HG03280 (cell line): ENCODE data around the gene CADM2.
A peak's percentile ranks its signal among the peaks of the same experiment; 100 is the strongest.
"Not testable (repeated sequence)": the region's sequence is repeated elsewhere in the genome, so short reads cannot be mapped to it uniquely, and the experiment has no call there.

Source experiments
- ATAC-seq: cut with Tn5 transposase; IDR thresholded peaks from one replicate; pipeline ENCODE4 v1.9.1; 2021; ENCODE audit warnings: mild to moderate bottlenecking, moderate library complexity; ENCODE audit not compliant: unreplicated experiment

The CADM2 gene

DNA sequence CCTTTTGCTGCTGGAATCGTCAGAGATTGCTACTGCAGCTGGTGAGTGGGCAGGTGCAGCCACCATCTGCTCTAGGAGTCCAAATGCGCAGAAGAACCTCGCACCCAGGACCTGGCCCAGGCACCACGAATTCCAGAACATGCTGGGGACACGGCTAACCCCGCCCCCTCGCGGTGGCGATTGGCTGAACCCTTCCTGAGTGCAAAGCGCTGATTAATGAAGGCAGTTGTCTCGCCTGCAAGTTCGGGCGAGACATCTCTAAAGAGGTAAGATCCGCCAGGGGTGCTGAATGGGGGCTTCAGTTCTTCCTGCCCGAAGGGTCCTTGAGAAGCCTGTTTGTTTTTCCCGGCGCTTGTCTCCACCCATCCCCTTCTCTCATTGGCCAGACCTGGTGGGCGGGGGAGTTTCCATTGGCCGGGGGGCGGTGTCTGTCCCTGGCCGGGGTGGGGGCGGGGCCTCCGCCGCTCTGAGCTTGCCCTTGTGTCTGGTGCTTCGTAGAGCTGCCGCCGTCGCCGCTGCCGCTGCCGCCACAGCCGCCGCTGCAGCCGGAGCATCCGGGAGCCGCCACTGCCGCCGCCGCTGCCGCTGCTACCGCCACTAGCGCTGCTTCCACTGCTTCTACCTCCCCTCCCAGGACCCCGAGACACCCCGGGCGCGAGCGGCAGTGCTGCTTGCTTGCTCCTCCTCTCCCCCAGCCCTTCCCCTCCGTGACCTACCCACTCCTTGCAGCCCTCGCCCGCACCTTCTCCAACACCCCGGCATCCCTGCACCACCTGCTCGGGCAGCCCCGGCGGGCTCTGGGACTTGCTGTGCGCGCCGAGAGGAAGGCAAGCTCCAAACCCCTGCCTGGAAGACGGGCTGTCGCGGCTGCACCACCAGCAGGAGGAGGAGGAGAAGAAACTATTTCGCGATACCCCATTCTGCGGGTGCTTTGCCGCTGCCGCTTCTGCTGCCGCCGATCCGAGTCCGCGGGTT is at the start of gene CADM2:
TSS of gene CADM2 (plus strand) at position 495 of the 975 bp plus-strand sequence.
- ATAC-seq, result peak; percentile 94

DNA sequence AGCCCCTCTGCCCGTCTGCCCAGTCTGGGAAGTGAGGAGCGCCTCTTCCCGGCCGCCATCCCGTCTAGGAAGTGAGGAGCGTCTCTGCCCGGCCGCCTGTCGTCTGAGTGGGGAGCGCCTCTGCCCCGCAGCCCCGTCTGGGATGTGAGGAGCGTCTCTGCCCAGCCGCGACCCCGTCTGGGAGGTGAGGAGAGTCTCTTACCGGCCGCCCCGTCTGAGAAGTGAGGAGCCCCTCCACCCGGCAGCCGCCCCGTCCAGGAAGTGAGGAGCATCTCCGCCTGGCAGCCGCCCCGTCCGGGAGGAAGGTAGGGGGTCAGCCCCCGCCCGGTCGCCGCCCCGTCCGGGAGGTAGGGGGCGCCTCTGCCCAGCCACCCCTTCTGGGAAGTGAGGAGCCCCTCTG is 40.2 kb upstream of the CADM2 start:
- ATAC-seq, result not testable (repeated sequence)

GRCh38 chr3:84922682-84923081 is 36.1 kb upstream of the CADM2 start:
- ATAC-seq, result no peak

- ATAC-seq, result no peak
Observed at GRCh38 chr3:84925571-84925970, 33.2 kb upstream of the CADM2 start.

DNA sequence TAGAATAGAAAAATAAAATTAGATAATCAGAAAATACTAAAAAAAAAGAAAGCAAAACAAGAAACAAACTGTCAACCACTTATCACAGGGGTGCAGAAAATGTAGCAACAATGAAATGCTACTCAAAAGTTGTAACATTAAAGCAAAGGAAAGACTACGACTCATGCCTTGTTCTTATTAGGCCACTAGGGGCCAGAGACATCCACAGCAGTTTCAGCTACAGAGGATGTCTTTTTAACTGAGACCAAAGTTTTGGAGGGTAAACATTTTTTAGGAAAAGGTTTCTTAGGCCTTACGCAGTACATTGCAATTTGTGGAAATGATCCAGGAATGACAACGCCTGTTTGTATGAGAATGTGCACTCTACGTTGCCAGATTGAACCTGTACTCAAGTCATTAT is 15.4 kb upstream of the CADM2 start:
- ATAC-seq, result no peak

GRCh38 chr3:84946240-84946639 is 12.5 kb upstream of the CADM2 start:
- no peak for ATAC-seq

GRCh38 chr3:84959470-84960271 is 882 bp downstream of the CADM2 start:
- no peak for ATAC-seq

- ATAC-seq, result no peak
Observed at GRCh38 chr3:84960581-84960980, 1.8 kb downstream of the CADM2 start.

DNA sequence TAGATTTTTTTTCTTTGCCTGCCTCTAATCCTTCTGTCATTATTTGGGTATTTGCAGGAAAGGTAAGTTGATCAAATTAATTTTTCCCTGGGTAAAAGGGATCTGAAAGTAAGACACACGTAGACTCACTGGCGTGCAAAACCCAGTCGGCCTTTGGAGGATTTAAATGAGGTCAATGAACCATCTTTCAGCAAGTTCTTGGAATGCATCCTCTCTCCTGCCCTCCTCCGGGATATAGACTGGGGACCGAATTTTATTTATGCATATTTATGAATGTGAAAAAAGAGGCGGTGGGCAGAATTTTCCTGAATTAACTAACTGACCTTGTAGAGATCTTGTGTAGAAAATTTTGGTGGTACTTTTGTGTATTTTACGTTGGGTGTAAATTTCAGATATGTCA is 2.2 kb downstream of the CADM2 start:
- no peak for ATAC-seq

- no peak for ATAC-seq
Observed at GRCh38 chr3:84961521-84962255, 2.9 kb downstream of the CADM2 start.

GRCh38 chr3:84962415-84962814 is 3.6 kb downstream of the CADM2 start:
- ATAC-seq, result no peak

- ATAC-seq, result no peak
Observed at GRCh38 chr3:84963137-84963536, 4.3 kb downstream of the CADM2 start.

DNA sequence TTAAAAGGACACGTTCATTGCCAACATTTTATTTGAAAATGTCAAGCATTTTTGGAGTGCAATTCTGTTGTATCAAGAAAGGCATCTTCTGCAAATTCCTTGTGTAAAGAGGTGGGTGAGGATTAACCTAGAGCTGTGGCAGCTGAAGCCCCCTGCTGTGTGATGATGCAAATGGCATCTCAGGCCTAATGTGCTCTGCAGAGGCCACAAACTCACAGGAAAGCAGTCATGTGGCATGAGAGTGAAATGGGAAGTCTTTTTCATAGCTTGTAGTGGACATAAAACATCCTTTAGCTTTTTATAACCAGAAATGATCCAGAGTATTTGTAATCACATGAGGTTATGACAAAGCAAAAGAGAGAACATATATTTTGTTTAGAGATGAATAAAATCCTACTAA is 6.4 kb downstream of the CADM2 start:
- no peak for ATAC-seq

- ATAC-seq, result no peak
Observed at GRCh38 chr3:84967767-84968581, 9.2 kb downstream of the CADM2 start.

- no peak for ATAC-seq
Observed at GRCh38 chr3:84968701-84969235, 10.0 kb downstream of the CADM2 start.

DNA sequence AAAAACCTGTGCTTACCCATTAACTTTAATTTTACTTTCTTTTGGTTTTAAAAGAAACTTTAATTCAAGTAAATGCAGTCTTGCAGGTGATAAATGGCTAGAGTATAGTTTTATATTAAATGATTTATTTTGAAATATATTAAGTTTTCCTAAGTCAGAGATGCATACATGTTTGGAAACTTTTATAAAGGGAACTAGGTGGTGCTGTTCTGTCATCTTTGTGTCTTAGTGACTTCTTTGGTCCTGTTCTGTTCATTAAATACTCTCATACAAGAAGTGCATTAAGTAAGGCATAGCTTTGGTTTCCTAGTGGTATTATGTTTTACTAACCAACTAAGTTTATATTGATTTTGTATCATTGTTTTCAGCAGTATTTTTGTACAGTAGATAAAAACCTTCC is 15.6 kb downstream of the CADM2 start:
- no peak for ATAC-seq

DNA sequence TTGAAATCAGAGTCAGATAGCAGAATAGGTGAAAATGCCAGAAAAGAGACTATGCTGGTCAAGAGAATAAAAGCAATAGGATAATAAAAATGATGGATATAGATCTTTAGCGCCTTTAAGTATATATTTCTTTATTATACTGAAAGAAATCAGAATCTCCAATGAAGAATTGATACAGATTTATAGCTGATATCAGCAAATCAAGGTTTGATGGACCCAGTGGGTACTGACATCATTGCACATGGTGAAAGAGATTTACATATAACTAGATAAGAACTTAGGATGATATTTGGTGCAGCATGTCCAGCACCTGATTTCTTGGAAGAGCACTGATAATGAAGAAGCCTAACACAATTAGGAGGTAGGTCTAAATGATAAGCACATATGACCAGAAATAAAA is 18.2 kb downstream of the CADM2 start:
- ATAC-seq, result no peak

DNA sequence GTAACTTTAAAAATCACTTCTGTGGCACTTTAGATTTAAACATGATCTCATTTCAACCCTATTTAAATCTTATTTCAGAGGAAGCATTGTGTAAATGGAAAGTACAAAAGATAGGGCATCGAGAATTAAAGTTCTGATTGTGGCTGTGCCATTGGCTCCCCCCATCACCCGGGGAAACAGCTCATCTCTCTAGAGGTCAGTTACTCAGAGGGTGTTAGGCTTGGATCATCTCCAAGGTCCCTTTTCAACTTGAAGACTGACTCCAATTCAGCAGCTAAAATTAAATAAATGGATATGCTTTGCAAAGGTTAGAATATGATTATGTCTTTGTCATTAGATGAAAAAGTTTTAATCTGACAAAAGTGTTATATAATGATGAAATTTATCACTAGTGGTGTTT is 20.1 kb downstream of the CADM2 start:
- ATAC-seq, result no peak

- no peak for ATAC-seq
Observed at GRCh38 chr3:84980011-84980410, 21.2 kb downstream of the CADM2 start.

- no peak for ATAC-seq
Observed at GRCh38 chr3:84980456-84980855, 21.7 kb downstream of the CADM2 start.
